NK-92 treated with Interleukin-12 subunit alpha and Interleukin-12 subunit beta, amount 100 ng/mL, for 24 hours (cell line): ENCODE data around the gene SEC23A.
"Not testable (repeated sequence)": the region's sequence is repeated elsewhere in the genome, so short reads cannot be mapped to it uniquely, and the experiment has no call there.

Experiments used
- DNase-seq: peaks from one replicate; lab custom pipeline; 2025; lab: John Stamatoyannopoulos, UW

SEC23A gene

DNA sequence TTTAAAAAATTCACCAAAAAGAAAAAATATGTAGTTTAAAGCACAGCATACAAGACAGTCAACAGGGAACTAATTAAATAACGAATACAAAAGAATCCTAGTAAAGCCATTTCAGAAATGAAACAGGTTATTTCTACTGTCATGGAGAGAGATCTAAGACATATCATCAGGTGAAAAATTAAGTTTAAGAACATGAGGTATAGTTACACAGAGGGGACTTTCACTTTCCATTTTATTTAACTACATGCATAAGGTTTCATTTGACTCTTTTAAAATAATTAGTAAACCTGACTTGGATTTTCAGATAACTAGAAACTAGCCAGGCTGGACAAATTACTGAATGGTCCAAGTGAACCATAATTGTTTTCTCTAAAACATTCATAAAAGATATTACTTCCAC, 11.3 kb downstream of the SEC23A start:
- no peak for DNase-seq

DNA sequence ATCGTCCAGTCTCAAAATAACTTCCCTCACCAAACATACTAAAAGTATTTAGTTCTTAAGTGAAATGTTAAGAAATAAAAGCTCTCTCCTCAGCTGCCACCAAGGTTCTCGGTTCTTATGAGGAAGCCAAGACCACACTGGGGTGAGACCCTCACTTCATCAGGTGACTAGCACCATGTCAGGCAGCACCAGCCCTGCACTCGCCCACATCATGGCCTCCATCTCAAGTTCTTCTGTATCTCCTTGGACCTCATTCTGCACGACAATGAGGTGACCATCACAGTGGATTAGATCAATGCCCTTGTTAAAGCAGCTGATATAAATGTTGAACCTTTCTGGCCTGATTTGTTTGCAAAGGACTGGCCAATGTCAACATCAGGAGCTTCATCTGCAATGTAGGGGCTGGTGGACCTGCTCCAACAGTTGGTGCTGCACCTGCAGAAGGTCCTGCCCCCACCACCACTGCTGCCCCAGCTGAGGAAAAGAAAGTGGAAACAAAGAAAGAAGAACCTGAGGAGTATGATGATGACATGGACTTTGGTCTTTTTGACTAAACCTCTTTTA, 12.4 kb downstream of the SEC23A start:
- DNase-seq, result no peak

DNA sequence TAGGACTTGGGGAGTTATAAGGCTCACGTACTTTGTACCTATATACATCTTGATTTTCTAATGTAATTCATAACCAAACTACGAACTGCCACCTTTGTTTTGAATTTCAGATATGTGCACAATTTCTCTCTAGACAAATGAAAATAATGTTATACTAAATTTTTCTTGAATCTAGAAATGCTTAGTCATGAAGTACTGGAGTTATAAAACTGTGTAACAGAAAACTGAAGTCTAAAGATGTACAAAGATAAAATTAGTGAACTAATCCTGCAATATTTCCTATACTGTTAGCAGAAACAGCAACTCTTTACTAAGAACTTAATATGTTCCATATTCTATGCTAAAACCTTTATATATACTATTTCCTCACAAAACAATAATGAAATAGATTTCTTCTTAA, 15.5 kb downstream of the SEC23A start:
- no peak for DNase-seq

DNA sequence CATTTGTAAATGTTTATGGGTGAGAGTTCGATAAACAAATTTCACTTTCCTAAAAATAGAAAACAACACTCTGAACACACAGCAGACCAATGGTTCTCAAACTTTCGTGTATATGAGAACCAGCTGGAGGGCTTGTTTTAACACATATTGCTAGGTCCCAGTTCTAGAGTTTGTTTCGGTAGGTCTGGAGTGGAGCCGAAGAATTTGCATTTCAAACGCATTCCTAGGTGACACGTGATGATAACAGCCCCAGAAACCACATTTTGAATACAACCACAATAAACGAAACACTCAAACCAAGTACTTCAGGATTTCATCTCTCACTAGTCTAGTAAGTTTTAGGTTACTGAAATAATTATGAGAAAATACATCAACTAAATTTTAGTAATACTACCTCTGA, 17.1 kb downstream of the SEC23A start:
- DNase-seq, result no peak

DNA sequence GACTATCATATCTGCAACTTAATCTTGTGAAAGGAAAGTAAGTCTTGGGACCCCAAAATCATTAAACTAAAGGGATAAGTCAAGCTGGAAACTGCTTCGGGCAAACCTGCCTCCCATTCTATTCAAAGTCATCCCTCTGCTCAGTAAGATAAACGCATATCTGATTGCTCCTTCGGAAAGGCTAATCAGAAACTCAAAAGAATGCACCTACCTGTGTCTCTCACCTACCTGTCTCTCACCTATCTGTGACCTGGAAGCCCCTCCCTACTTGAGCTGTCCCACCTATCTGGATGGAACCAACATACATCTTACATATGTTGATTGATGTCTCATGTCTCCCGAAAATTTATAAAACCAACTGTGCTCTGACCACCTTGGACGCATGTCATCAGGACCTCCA, 19.9 kb downstream of the SEC23A start:
- DNase-seq, result no peak

DNA sequence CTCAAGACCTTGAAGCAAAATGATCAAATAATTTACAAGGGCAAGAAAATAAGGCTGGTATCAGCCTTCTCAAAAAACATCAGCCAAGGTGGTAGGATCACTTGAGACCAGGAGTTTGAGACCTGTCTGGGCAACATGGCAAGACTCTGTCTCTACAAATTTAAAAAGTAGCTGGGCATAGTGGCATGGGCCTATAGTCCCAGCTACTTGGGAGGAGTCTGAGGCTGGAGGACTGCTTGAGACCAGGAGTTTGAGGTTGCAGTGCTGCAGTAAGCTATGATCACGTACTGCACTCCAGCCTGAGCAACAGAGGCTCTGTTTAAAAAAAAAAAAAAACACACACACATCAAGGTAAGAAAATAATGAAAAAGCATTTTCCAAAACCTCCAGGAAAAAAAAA, 22.1 kb downstream of the SEC23A start:
- no peak for DNase-seq

DNA sequence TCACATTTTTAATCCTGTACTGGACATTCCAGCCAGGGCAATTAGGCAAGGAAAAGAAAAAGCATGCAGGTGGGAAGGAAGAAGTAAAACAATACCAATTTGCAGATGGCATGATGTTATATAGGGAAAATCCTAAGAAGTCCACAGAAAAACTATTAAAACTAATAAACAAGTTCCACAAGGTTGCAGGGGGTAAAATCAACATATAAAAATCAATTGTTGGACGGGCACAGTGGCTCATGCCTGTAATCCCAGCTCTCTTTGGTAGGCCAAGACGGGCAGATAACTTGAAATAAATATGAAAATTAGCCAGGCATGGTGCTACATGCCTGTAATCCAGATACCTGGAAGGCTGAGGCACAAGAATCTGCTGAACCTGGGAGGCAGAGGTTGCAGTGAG, 31.9 kb downstream of the SEC23A start:
- no peak for DNase-seq

DNA sequence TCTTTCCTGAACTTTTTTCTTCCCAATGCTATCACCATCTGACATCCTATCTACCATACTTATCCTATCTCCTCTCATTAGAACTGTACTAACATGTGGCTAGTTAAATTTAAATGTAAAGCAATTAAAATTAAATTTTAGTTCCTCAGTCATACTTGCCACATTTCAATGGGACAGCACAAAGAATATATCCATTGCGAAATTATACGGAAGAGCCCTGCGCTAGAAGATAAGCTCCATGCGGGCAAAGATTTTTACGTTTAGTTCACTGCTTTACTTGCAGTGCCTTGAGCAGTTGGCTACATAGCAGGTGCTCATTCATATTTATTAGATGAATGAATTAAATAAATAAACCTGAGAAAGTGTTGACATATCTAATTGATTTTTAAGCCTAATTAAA, 33.1 kb downstream of the SEC23A start:
- DNase-seq, result no peak

DNA sequence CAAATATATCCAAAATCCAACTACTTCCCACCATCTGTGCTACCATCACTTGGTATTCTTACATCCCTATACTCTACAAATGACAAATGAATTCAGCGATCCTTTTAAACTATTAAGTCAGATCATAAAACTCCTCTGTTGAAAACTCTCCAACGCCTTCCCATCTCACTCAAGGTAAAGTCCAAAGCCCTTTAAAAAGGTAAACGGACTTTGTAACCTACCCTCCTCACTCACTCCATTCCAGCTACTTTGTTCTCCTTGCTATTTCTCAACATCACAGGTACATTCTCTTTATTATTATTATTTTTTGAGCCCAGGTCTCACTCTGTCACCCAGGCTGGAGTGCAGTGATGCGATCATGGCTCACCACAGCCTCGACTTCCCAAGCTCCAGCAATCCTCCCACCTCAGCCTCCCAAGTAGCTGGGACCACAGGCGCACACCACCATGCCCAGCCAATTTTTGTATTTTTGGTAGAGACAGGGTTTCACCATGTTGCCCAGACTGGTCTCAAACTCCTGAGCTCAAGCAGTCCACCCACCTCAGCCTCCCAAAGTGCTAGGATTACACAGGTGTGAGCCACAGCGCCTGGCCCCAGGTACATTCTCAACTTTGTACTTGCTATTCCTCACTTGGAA, 33.7 kb downstream of the SEC23A start:
- DNase-seq, result not testable (repeated sequence)

DNA sequence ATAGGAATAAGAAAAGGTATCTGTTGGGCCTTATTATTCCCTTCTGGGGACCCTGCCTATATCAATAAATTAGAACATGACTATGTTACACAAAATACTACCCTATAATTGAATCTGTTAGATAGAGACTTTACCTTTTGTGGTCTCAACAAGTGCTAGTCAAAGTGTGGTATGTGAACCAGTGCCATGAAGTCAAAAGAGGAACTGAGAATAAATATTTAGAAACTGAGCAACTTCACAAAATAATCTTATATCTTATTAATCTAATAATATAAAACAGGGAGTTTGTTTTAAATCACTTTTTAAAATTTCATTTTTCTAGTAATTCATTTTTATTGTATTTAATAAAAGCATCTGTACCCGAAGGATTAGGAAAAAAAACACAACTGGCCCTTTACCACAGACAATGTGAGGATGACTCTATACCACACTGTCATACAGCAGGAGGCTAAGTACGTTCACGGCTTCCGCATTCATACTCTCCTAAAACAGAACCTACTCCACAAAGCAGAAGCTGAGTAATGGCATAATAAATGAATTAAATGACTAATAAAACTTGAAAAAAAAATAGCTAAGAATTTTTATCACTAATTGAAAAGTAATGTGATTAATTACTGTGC, 42.1 kb downstream of the SEC23A start:
- DNase-seq, result no peak

DNA sequence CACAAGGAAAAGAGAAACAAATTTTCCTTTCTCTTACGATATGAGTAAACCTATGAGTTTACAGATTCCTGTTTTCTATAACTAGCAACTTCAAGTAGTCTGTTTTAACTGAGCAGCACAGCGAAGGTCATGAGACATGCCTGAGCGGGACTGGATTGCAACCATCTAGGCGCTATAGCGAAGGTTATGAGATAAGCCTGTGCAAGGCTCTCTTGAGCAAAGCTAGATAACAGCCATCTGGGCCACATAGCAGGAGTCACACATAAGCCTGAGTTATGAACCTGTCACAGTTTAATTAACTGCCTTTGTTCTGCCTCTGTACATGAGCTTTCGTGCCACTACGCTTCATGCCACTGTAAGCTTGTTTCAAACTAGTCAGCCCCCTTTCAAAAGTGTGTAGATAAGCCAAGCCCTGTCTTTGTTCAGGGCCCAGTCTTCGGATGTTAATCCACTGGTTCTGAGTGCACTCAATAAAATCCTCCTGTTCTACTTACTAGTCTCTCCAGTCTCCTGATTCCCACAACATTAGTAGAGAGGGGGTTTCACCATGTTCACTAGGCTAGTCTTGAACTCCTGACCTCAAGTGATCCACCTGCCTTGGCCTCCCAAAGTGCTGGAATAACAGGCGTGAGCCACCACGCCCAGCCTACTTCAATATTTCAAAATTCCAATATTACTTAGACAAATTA, 47.1 kb downstream of the SEC23A start:
- DNase-seq, result no peak

DNA sequence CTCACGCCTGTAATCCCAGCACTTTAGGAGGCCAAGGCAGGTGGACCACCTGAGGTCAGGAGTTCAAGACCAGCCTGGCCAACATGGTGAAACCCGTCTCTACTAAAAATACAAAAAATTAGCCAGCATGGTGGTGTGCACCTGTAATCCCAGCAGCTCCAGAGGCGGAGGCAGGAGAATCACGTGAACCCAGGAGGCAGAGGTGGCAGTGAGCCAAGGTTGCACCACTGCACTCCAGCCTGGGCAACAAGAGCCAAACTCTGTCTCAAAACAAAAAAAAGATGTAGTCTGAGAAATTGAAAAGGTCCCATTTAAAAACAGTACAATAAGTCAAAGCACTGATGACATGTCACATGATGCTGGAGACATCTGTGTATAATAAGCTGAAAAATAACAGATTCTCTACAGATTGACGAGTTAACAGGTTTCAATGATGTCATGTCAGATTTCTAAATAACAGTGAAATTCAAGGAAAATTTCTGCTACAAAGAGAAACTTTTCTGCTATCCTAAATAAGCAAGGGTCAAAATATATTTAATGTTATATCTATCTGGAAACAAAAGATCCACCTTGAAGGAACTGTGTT, 50.1 kb downstream of the SEC23A start:
- not testable (repeated sequence) for DNase-seq

DNA sequence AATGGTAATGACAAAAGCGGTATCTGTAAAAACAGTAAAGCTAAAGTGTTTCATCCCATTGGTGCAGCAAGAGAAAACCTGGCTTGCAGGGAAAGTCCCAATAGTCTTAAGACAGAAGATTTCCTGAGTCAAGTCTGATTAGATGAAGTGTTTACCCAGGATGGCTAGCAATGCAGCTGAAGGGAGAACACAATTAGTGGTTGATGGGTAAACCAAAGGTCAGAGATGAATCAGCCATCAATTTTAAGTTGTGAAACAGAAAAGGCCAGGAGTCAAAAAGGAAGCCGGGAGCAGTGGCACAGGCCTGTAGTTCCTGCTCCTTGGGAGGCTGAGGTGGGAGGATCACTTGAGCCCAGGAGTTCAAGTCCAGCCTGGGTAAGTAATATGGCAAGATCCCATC, 52.6 kb downstream of the SEC23A start:
- DNase-seq, result no peak

DNA sequence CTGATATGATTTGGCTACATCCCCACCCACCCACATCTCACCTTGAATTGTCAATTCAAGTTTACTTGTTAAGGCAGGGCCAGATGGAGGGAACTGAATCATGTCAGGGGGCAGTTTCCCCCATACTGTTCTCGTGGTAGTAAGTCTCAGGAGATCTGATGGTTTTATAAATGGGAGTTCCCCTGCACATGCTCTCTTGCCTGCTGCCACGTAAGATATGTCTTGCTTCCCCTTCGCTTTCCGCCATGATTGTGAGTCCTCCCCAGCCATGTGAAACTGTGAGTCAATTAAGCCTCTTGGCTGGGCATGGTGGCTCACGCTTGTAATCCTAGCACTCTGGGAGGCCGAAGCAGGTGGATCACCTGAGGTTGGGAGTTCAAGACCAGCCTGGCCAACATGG, 57.1 kb downstream of the SEC23A start:
- DNase-seq, result not testable (repeated sequence)

DNA sequence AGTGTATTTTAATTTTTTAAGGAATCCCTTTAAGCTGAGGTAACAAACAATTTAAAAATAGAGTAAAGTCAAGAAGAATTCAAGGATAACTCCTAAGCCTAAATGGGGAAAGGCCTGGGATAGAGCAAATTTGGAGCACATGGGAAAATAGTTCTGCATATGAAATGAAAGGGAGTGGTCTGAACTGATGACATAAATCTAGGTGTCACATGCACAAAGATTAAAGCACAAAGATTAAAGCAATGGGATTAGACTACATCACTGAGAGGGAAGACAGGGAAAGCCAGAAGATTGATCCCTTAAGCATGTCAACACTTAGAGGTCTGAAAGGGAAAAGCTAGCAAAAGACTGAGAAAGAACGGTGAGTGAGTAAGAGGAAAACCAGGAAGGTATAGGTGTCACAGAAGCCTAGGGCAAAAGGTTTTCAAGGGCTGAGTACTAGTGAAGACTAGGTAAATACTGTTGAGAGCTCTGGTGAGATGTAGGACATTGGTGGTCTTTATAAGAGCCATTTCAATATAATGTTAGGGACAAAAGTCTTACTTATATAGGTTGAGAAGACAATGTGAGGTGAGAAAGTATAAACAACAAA, 59.6 kb downstream of the SEC23A start:
- no peak for DNase-seq

DNA sequence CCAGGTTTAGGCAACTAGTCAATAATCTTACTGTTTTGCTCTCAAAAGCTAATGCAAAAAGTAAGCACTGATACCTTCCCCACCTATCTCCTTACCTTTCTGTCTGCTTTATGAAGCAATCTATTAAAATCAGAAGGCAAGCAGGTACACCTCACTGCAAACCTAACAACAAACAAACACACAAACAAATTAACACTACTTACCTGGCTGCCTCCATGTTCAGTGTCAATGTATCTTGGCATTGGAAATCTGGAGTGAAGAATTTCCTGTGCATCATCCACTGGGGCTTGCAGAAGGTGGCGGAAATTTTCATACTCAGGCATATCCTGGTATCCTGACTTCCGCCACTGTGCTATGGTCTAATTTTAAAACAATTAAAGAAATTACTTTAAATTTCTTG, 62.5 kb downstream of the SEC23A start:
- DNase-seq, result no peak

DNA sequence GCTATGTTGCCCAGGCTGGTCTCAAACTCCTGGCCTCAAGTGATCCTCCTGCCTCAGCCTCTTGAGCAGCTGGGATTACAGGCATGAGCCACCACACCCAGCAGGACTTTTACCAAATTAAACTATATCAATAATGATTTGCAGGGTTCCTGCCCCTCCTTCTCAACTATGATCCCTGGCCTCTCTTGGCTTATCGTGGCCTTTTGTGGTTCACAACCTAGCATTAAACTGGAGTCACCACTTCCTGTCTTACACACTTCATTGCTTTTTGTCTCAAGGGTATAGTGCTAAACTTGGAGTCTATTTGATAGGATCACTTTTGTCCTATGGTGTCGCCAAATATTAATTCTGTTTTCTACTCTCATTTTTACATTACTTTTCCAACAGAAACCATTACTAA, 64.5 kb downstream of the SEC23A start:
- DNase-seq, result no peak

DNA sequence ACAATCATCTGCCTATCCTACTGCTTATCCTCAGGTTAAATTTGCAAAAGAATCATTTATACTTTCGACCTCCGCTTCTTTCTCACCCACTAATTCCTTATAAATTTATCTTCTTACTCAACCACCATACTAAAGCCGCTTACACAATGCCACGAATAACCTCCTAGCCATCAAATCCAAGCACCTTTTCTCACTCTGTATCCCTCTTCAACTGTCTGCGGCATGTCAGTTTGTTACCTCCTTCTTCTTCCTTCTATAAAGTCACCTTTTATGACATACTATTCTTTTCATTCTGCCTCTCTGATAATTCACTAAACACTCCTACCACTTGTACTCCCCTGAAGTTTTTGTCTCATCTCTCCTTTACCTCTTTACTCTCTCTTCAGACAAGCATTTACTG, 66.3 kb downstream of the SEC23A start:
- DNase-seq, result no peak

DNA sequence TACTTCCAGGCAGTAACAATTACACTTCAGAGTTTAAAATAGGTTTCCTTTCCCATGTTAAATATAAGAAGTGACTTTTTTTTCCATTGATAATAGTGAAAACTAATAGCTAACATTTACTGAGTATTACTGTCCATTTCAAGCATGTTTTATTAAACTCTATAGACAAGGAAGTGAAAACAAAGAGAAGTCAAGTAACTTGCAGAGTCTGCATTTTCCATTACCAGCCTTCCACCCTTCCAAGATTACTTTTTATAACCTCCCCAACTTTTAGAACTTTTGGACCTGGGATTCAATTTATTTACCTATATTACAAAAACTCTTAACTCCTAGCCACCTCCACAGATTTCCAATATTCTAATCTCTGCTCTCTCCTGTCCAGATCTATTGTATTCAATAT, 67.7 kb downstream of the SEC23A start:
- DNase-seq, result no peak

DNA sequence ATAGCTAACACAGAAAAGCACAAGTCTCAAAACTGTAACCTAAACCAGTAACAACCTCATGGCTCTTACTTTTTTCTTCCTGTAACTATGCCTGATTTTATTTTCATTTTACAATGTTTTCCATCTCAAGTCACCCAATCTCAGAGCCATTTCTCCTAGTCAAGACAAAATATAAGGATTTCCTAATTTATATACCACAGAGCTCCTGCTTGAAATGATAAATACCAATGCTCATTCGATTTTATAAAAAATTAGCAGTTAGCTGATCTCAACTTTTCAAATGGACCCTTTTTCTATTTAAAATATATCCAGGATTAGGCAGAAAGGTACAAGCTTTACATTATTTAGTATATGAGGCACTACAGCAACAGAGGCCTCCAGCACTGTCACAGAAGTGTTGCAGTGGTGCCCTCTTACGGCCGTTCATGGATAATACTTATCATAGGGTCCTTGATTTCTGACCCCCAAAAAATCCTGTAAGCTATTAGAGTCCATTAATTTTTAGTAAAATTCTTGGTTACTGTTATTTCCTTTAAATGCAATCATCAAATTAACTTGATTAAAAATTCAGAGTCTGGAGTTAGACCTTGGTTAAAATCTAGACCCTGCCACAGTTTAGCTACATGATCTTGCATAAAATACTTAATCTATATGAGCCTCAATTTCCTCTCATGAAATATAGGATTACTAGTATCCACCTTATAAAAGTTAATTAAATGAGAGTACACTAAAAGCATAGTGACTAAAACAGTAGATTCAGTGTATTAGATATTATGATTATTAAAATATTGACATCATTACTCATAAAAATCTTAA, 68.3 kb downstream of the SEC23A start:
- DNase-seq, result no peak

DNA sequence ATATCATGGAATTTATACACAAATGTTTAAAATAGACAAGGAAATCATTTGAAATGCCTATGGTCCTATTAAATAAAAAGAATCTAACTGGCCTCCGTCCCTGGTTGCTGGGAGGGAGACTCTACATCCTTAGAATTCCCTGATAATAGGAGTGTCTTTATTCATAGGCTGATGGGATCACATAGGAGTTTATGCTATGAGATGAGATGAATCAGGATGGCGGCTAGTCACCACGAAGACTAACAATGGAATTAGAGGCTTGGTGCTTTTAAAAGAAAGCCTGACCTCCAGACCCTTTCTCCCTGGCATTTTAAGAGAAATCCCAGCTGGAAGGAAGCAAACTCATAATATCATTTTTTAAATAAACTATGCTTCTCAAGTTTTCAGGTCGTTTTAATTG, 69.7 kb downstream of the SEC23A start:
- no peak for DNase-seq

DNA sequence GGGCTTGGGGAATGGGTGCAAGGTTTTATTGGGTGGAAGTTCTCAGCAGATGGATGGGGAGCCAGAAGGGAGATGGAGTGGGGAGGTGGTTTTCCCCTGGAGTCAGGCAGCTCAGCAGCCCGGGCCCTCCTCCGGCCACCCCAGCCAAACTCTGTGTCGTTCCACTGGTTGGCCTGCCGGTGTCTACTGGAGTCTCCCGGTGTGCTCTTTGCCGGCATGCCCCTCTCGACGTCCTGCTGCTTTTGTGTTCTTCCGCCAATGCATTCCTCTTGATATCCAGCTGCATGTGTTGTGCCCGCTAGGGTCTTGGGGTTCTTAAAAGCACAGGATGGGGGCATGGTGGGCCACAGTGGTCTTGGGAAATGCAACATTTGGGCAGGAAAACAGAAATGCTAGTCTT, 72.8 kb downstream of the SEC23A start:
- DNase-seq, result no peak
